Mesenteric fat pad (tissue), 1 donor: ENCODE measurements around the gene SLC17A2. TPM values are rescaled to one million over a fixed set of nuclear protein-coding genes. Genes with fewer than 3 reads are reported as not detected.

Experiments used
- DNase-seq: peaks from one replicate; pipeline ENCODE4 v3.0.0-alpha.2; 2020; ENCODE audit warnings: low spot score
- total RNA-seq: library from RNA; stranded (reverse); fragmentation: NEBNext Ultra II Directional; extraction: Animal tissue kit (Norgen Biotek cat#: 25700); gene quantifications from one replicate; pipeline ENCODE4 v1.2.1, GENCODE V29; 2021
- donor health status: DM: yes; HTN: yes; CAD: no.

Gene SLC17A2
- total RNA-seq, 1 donor from 2014 or later: not detected

GRCh38 chr6:25883991-25884390 is 46.5 kb downstream of the SLC17A2 start:
- no peak for DNase-seq

- DNase-seq: no peak
These were observed 47.0 kb downstream of the SLC17A2 start for GRCh38 chr6:25883536-25883935.

GRCh38 chr6:25882051-25882496 is 48.4 kb downstream of the SLC17A2 start:
- DNase-seq: peak; percentile 86

DNA sequence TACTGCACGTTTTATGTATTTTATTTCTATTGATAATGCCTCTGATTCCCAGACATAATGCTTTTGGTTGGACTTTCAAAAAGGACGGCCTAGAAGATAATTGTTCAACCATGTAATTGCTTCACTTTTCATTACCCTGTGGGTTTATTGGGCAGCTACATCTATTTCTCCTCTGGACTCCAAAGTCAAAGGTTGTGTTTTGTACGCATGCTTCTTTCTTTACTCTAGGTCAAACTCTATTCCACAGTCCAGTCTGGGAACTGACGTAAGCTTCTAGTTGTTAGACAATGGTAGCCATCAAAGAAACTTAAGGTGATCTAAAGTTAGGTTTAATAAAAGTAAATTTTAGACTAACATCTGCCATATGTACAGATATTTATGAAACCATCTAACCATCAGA is 49.9 kb downstream of the SLC17A2 start:
- DNase-seq: no peak

GRCh38 chr6:25878721-25879322 is 51.7 kb downstream of the SLC17A2 start:
- DNase-seq: no peak

- DNase-seq: no peak
These were observed 54.4 kb downstream of the SLC17A2 start for GRCh38 chr6:25875926-25876602.

DNA sequence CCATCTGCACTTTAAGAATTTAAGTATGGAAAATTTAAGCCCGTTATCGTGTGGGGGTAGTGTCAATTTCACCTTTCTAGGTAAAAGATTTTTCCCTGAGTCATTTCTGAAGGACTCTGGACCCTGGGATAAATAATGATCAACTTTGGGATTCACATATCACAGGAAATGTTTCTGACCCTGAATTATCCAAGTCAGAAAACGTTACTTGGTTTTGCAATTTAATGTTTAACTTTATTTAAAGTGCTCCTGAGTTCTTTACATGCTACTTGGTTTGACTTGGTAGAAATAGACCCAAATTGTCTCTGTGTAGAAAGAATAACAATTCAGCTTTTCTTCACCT is 55.0 kb downstream of the SLC17A2 start:
- no peak for DNase-seq

DNA sequence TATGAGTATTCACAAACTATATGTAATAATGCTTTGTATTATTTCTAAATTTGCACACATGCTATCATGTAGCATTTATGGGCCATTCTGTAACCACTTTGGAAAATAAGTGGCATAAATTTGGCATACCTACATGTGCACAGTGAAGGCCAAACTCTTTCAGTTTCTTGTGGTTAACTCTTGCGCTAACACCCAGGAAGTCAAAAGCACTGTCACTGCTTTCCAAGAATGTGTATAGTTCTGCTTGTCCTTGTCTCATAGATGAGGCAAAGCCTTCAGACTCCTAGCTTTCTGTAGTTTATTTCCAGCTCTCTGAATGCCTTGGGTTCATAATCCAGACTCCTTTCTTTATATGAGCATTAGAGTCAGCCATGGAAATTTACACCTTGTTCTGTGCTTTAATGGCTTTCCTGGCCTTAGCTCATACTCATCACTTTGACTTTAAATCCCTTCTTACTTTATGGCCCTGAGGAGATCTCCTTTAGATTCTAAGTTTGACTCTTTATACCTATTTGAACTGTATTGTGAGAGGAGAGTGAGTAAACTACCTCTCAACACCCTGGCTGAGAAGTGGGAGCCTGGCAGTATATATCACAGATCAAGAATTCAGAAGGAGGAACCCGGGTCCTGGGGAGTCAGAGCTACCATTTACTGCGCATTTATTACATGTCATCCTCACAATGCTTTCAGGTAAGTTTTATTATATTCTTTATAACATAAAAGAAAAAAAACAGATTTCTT is 55.5 kb downstream of the SLC17A2 start:
- DNase-seq: no peak

DNA sequence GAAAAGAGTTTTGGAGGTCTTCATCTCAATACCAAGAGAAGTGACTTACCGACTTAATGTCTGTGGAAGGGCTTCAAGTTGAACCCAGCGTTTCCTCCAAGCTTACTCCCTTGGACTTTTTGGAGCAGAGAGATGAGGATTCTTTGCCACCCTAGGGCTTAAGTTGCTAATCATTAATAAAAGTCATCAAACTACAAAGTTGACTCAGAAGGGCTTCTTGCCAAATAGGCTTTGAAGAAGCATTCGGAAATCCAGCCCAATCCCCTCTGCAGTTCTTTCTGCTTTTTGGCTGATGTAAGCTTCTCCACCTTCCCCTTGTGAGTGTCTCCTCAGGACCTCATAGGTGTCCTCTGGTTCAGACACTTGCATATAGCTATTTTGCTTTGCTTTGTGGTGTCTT is 56.4 kb downstream of the SLC17A2 start, which contains the start of gene SLC17A3:
TSS of gene SLC17A3 (minus strand) at position 126 of the 400 bp plus-strand sequence. CDS start 5,856 bp downstream, outside the sequence.
- DNase-seq: no peak

- no peak for DNase-seq
These were observed 57.7 kb downstream of the SLC17A2 start for GRCh38 chr6:25872814-25873213.

DNA sequence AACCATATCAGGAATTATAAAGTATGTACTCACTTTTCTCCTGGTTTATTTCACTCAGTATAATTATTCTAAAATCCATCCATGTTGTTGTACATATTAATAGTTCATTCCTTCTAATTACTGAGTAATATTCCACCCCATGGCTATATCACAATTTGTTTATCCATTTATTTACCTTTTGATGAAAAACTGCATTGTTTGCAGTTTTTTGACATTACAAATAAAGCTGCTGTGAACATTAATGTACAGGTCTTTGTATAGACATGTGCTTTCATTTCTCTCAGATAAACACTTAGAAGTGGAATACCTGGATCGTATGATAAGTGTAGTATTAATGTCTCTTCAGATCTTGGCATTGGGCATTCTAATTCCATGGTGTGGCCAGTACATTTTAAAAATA is 60.7 kb downstream of the SLC17A2 start:
- DNase-seq: no peak

DNA sequence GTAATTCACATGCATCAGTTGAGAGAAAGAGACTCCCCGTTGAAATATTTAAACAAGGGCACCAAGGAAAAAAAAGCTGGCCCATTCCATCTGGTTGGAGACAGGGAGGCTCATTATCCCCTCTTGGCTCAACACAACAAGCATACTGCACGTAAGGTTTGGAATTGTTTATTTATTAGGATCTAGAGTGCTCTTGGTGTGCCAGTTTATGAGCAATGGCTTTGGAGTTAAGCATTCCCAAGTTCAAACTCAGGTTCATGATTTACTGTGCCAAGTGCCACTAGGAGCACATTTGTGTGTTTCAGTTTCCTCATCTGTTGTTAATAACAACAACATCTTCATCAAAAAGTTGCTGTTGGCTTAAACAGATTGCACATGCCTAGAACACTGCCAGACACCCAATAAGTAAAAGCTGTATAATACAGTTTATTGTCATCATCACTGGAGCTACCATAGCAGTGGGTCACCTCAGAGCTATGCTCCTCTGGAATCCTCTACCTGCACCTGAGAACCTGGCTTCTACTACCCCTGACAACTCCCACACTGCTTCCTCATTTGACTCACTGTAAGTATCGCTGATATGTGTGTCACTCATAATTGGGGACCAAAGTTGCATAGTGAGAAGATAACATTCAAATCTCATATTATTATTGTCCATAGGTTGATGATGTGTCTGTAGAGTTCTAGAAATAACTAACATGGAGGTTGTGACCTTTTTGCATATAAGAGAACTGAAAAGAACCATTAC is 61.9 kb downstream of the SLC17A2 start:
- DNase-seq: no peak

DNA sequence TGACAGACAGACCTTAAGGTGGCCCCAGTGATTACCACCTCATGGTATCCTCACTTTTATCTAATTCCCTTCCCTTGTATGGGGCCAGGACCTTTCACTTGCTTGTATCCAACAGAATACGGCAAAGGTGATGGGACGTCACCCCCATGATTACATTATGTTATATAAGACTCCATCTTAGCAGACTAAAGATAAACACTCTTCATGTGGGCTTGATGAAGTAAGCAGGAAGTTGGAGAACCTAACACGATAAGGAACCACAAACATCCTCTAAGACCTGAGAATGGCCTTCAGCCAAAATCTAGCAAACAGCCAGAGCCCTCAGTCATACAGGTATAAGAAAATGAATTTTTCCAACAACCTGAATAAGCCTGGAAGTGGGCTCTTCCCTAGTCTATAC is 64.5 kb downstream of the SLC17A2 start:
- no peak for DNase-seq

DNA sequence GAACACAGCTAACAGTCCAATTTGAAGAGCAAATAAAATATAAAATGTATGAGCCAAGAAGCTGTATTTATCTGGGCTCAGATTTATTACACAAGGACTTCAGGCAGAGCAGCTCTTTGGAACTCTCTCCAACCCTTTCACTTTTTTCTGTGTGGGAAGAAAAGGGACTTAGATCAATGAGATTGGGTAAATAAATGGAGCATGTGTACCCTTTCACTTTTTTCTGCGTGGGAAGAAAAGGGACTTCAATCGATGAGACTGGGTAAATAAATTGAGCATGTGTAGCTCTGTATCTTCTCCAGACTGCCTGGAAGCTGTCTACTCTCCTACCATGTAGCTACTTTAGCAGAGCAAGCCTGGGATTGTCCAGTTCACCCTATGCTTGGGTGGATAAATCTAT is 67.1 kb downstream of the SLC17A2 start:
- DNase-seq: no peak

Other genes starting within 250 kb of the SLC17A2 start
- 0.10 TPM for gene SLC17A4, start 175.9 kb downstream of the SLC17A2 start, total RNA-seq
- gene SLC17A1, start 98.6 kb downstream of the SLC17A2 start, total RNA-seq: not detected
- gene SLC17A3, start 56.4 kb downstream of the SLC17A2 start, total RNA-seq: not detected
- 11.5 TPM for gene TRIM38, start 32.1 kb upstream of the SLC17A2 start, total RNA-seq
- 13.5 TPM for gene HFE, start 156.7 kb upstream of the SLC17A2 start, total RNA-seq